Neural progenitor cell (in vitro differentiated cells): ENCODE data around the gene MYL3. TPM values are rescaled to one million over a fixed set of nuclear protein-coding genes. Genes with fewer than 3 reads are reported as not detected.

ENCODE experiments used
- DNase-seq: peaks from one replicate; pipeline ENCODE4 v3.0.0-alpha.2; 2016; ENCODE audit warnings: low spot score
- H2AFZ ChIP-seq: fragments of 200-600 bp; sonication (generic); replicated peaks from 2 replicates; pipeline ENCODE4 v1.6.1; 2016; ENCODE audit warnings: antibody characterized with exemption
- H3F3A ChIP-seq: fragments of 200-600 bp; sonication (generic); 2 replicates; pipeline ENCODE4 v1.6.1; 2016; ENCODE audit warnings: antibody characterized with exemption, low read depth
- H3K27ac ChIP-seq: fragments of 200-600 bp; sonication (generic); 2 replicates; pipeline ENCODE4 v1.5.1; 2016; ENCODE audit warnings: mild to moderate bottlenecking
- H3K27me3 ChIP-seq: fragments of 200-600 bp; sonication (generic); 2 replicates; pipeline ENCODE4 v1.6.1; 2016; ENCODE audit warnings: mild to moderate bottlenecking, moderate library complexity
- H3K36me3 ChIP-seq: fragments of 200-600 bp; sonication (generic); 2 replicates; pipeline ENCODE4 v1.5.1; 2016
- H3K4me1 ChIP-seq: fragments of 200-600 bp; sonication (generic); 2 replicates; pipeline ENCODE4 v1.6.1; 2016; ENCODE audit warnings: mixed run types
- H3K4me2 ChIP-seq: fragments of 200-600 bp; sonication (generic); 2 replicates; pipeline ENCODE4 v1.6.1; 2016
- H3K4me3 ChIP-seq: fragments of 200-600 bp; sonication (generic); 2 replicates; pipeline ENCODE4 v1.5.1; 2016
- H3K79me2 ChIP-seq: fragments of 200-600 bp; sonication (generic); 2 replicates; pipeline ENCODE4 v1.6.1; 2016; ENCODE audit warnings: low read depth
- H3K9ac ChIP-seq: fragments of 200-600 bp; sonication (generic); 2 replicates; pipeline ENCODE4 v1.6.1; 2016
- H3K9me3 ChIP-seq: fragments of 200-600 bp; sonication (generic); 2 replicates; pipeline ENCODE4 v1.5.1; 2016; ENCODE audit warnings: low read depth
- H4K20me1 ChIP-seq: fragments of 200-600 bp; sonication (generic); 2 replicates; pipeline ENCODE4 v1.6.1; 2016; ENCODE audit warnings: low read depth
- H3K27ac Mint-ChIP-seq: 3 replicates; pipeline ENCODE4 v1.8.0; 2021; ENCODE audit warnings: mixed read lengths
- H3K27me3 Mint-ChIP-seq: 2 replicates; pipeline ENCODE4 v1.8.0; 2022; ENCODE audit warnings: low read depth, mild to moderate bottlenecking, inconsistent platforms, moderate library complexity, mixed read lengths; ENCODE audit not compliant: insufficient read depth
- H3K36me3 Mint-ChIP-seq: 3 replicates; pipeline ENCODE4 v1.8.0; 2021; ENCODE audit warnings: mixed read lengths
- H3K4me1 Mint-ChIP-seq: 3 replicates; pipeline ENCODE4 v1.8.0; 2021; ENCODE audit warnings: mixed read lengths
- H3K4me3 Mint-ChIP-seq: 3 replicates; pipeline ENCODE4 v1.8.0; 2021; ENCODE audit warnings: mild to moderate bottlenecking, moderate library complexity, mixed read lengths
- H3K9me3 Mint-ChIP-seq: 3 replicates; pipeline ENCODE4 v1.8.0; 2020; ENCODE audit warnings: mixed read lengths
- CTCF ChIP-seq: fragments of 200-600 bp; sonication (generic); IDR thresholded peaks from 2 replicates; pipeline ENCODE4 v1.5.1; 2017; ENCODE audit warnings: antibody characterized with exemption, mild to moderate bottlenecking
- EZH2 ChIP-seq: fragments of 200-600 bp; sonication (generic); IDR thresholded peaks from 2 replicates; pipeline ENCODE4 v1.6.1; 2017; ENCODE audit warnings: antibody characterized with exemption, mild to moderate bottlenecking, moderate library complexity
- EZH2phosphoT487 ChIP-seq: fragments of 200-600 bp; sonication (generic); IDR thresholded peaks from 2 replicates; pipeline ENCODE4 v1.6.1; 2017; ENCODE audit warnings: antibody characterized with exemption
- total RNA-seq: library from RNA; depleted of rRNA; stranded (reverse); fragments of >200 nt; gene quantifications from 2 replicates; pipeline ENCODE4 v1.2.3, GENCODE V29; 2015; ENCODE audit warnings: low replicate concordance

MYL3 gene
- total RNA-seq, 1 donor from 2014 or later, result not detected

GRCh38 chr3:46884929-46885328 is 21.7 kb upstream of the MYL3 start:
- DNase-seq, result no peak
- no peak overlapping the region for H3K9ac ChIP-seq
- no peak overlapping the region for H2AFZ ChIP-seq
- H3K9me3 ChIP-seq, result no peaks in the 10 kb centered on the region
- no peaks in the 10 kb centered on the region for H3K36me3 ChIP-seq
- Mint-ChIP-seq H3K27ac (peak overlapping the region; percentile 19), H3K27me3 (peaks cover 39% of the 10 kb centered on the region), H3K9me3 (no peaks in the 10 kb centered on the region), H3K36me3 (no peaks in the 10 kb centered on the region), H3K4me1 (peaks cover 18% of the 10 kb centered on the region), H3K4me3 (peak overlapping the region; percentile 47)
- H3K4me3 ChIP-seq, result no peak overlapping the region
- H3K79me2 ChIP-seq, result no peaks in the 10 kb centered on the region
- TF ChIP-seq EZH2phosphoT487 (no peak), EZH2 (no peak), CTCF (no peak)
- peaks cover 7% of the 10 kb centered on the region for H3K4me1 ChIP-seq
- no peak overlapping the region for H3K27ac ChIP-seq
- no peak overlapping the region for H3K4me2 ChIP-seq
- peaks cover 30% of the 10 kb centered on the region for H4K20me1 ChIP-seq
- H3F3A ChIP-seq, result peaks cover 21% of the 10 kb centered on the region
- H3K27me3 ChIP-seq, result peaks cover 100% of the 10 kb centered on the region

GRCh38 chr3:46884427-46884826 is 21.2 kb upstream of the MYL3 start:
- peaks cover 30% of the 10 kb centered on the region for H4K20me1 ChIP-seq
- TF ChIP-seq EZH2phosphoT487 (no peak), CTCF (no peak), EZH2 (no peak)
- H3K4me3 ChIP-seq, result no peak overlapping the region
- no peaks in the 10 kb centered on the region for H3K9me3 Mint-ChIP-seq
- no peak overlapping the region for H3K27ac ChIP-seq
- no peak overlapping the region for H3K4me2 ChIP-seq
- H3K4me3 Mint-ChIP-seq, result peak overlapping the region; percentile 82
- H3K4me1 Mint-ChIP-seq, result peaks cover 18% of the 10 kb centered on the region
- peaks cover 42% of the 10 kb centered on the region for H3K27me3 Mint-ChIP-seq
- no peaks in the 10 kb centered on the region for H3K36me3 ChIP-seq
- no peaks in the 10 kb centered on the region for H3K9me3 ChIP-seq
- H3K9ac ChIP-seq, result no peak overlapping the region
- H3K36me3 Mint-ChIP-seq, result no peaks in the 10 kb centered on the region
- no peak overlapping the region for H3K27ac Mint-ChIP-seq
- peaks cover 7% of the 10 kb centered on the region for H3K4me1 ChIP-seq
- peaks cover 22% of the 10 kb centered on the region for H3F3A ChIP-seq
- no peaks in the 10 kb centered on the region for H3K79me2 ChIP-seq
- H2AFZ ChIP-seq, result no peak overlapping the region
- DNase-seq, result no peak
- H3K27me3 ChIP-seq, result peaks cover 100% of the 10 kb centered on the region

GRCh38 chr3:46883830-46884185 is 20.6 kb upstream of the MYL3 start:
- H3K36me3 ChIP-seq, result no peaks in the 10 kb centered on the region
- H3K27ac Mint-ChIP-seq, result no peak overlapping the region
- H3K4me3 Mint-ChIP-seq, result peak overlapping the region; percentile 82
- peak overlapping the region; percentile 89 for H3K4me2 ChIP-seq
- no peak overlapping the region for H3K27ac ChIP-seq
- TF ChIP-seq EZH2, result no peak
- TF ChIP-seq CTCF, result no peak
- no peak for TF ChIP-seq EZH2phosphoT487
- DNase-seq, result no peak
- peaks cover 10% of the 10 kb centered on the region for H3K4me1 ChIP-seq
- H3K36me3 Mint-ChIP-seq, result no peaks in the 10 kb centered on the region
- H3F3A ChIP-seq, result peaks cover 22% of the 10 kb centered on the region
- H4K20me1 ChIP-seq, result peaks cover 37% of the 10 kb centered on the region
- H3K4me3 ChIP-seq, result peak overlapping the region; percentile 58
- H3K9ac ChIP-seq, result no peak overlapping the region
- H3K27me3 ChIP-seq, result peaks cover 100% of the 10 kb centered on the region
- no peaks in the 10 kb centered on the region for H3K9me3 ChIP-seq
- no peaks in the 10 kb centered on the region for H3K9me3 Mint-ChIP-seq
- H3K79me2 ChIP-seq, result no peaks in the 10 kb centered on the region
- peaks cover 23% of the 10 kb centered on the region for H3K4me1 Mint-ChIP-seq
- no peak overlapping the region for H2AFZ ChIP-seq
- peaks cover 42% of the 10 kb centered on the region for H3K27me3 Mint-ChIP-seq
